SK-N-MC (cell line): ENCODE results near the gene SPATA18.
"Not testable (repeated sequence)": the region's sequence is repeated elsewhere in the genome, so short reads cannot be mapped to it uniquely, and the experiment has no call there.

ENCODE experiments used
- DNase-seq: peaks from one replicate; pipeline ENCODE4 v3.0.0-alpha.2; 2011; ENCODE audit warnings: low read depth, low spot score
- H3K27ac ChIP-seq: fragments of 200-600 bp; sonication (generic); 2 replicates; pipeline ENCODE4 v1.5.1; 2016; ENCODE audit warnings: mixed run types
- H3K36me3 ChIP-seq: fragments of 200-600 bp; sonication (generic); 2 replicates; pipeline ENCODE4 v1.6.1; 2017; ENCODE audit warnings: antibody characterized with exemption, low read length, mixed read lengths; ENCODE audit not compliant: insufficient read depth
- H3K4me3 ChIP-seq: fragments of 200-600 bp; sonication (generic); 2 replicates; pipeline ENCODE4 v1.5.1; 2016
- H3K9ac ChIP-seq: fragments of 200-600 bp; sonication (generic); 2 replicates; pipeline ENCODE4 v1.8.0; 2017; ENCODE audit warnings: mixed run types, mixed read lengths; ENCODE audit not compliant: insufficient read length
- H3K9me3 ChIP-seq: fragments of 200-600 bp; sonication (generic); 2 replicates; pipeline ENCODE4 v1.6.1; 2017; ENCODE audit warnings: low read depth, mild to moderate bottlenecking, antibody characterized with exemption, low read length, moderate library complexity, mixed read lengths
- EZH2 ChIP-seq: fragments of 200-600 bp; sonication (generic); IDR thresholded peaks from one replicate; pipeline ENCODE4 v1.6.1; 2017; ENCODE audit warnings: antibody characterized with exemption
- FOXP2 ChIP-seq: optimal IDR thresholded peaks from 2 replicates; pipeline ENCODE3; 2011; ENCODE audit warnings: mild to moderate bottlenecking, moderate library complexity; ENCODE audit not compliant: insufficient read depth; ENCODE audit errors: extremely low read length, control extremely low read depth
- POLR2AphosphoS5 ChIP-seq: IDR thresholded peaks from 2 replicates; pipeline ENCODE4 v1.6.1; 2012; ENCODE audit warnings: mild to moderate bottlenecking, low read depth, low read length, borderline replicate concordance

Gene SPATA18

DNA sequence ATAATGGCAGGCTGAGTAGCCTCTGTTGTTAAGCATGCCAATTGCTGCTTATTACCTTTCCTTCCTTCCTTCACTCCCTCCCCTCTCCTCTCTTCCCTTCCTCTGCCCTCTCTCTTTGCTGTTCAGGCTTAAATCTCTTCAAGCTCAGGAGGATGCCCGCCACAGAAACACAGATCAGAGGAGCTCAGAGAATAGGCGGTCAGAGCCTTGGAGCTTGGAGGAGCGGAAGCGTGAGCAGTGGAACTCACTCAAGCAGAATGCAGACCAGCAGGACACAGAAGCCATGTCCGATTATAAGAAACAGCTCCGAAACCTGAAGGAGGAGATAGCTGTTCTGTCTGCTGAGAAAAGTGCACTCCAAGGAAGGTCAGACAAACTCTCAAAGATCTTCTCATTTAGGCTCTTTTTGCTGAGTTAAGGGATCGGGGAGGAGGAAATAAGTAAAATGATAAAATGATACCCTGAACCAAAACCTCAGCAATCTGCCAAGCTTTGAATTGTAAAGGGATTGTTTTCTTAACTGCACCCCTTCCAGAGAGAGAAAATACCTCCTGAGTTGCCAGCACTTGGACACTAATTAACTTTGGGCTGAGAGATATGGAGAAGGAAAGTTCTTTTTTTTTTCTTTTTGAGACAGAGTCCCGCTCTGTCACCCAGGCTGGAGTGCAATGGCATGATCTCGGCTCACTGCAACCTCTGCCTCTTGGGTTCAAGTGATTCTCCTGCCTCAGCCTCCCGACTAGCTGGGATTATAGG, 20.9 kb downstream of the SPATA18 start:
- Histone ChIP-seq H3K9me3 (no peaks in the 10 kb centered on the region), H3K27ac (no peak overlapping the region), H3K36me3 (no peaks in the 10 kb centered on the region), H3K9ac (no peak overlapping the region), H3K4me3 (no peak overlapping the region)
- DNase-seq = no peak
- no peak for TF ChIP-seq POLR2AphosphoS5
- TF ChIP-seq FOXP2 = no peak
- no peak for TF ChIP-seq EZH2

DNA sequence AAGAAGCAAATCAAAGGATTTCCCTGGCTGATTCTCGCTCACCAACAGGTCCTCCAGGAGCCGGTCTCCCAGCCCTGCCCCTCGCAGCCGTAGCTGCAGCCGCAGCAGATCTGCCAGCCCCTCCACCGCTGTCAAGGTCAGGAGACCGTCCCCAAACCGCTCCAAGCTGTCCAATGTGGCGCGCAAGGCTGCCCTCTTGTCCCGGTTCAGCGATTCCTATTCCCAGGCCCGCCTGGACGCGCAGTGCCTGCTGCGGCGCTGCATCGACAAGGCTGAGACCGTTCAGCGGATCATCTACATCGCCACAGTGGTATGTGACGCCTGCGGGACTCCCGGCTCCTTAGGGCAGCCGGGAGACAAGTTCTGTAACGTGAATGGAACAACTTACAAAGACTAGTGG, 25.6 kb downstream of the SPATA18 start:
- Histone ChIP-seq H3K4me3 (no peak overlapping the region), H3K9ac (no peak overlapping the region), H3K36me3 (no peaks in the 10 kb centered on the region), H3K9me3 (no peaks in the 10 kb centered on the region), H3K27ac (no peak overlapping the region)
- TF ChIP-seq POLR2AphosphoS5 = no peak
- no peak for TF ChIP-seq FOXP2
- TF ChIP-seq EZH2 = no peak
- no peak for DNase-seq

DNA sequence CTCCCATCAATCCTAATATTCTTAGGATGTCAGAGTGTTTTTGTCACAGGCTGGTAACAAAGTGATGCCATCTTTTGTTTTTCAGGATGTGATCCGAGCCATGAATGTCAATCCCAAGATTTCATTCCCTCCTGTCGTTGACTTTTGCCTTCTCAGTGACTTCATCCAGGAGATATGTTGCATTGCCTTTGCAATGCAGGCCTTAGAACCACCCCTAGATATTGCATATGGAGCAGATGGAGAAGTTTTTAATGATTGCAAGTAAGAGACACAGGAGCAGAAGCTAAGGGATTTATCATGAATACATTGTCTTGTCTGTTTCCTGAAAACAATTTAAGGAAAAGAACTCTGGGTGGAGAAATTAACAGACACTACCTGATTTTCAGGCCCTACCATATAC, 28.6 kb downstream of the SPATA18 start:
- H3K27ac ChIP-seq = no peak overlapping the region
- no peak for DNase-seq
- H3K36me3 ChIP-seq = no peaks in the 10 kb centered on the region
- H3K4me3 ChIP-seq = no peak overlapping the region
- H3K9me3 ChIP-seq = no peaks in the 10 kb centered on the region
- TF ChIP-seq FOXP2 = no peak
- TF ChIP-seq POLR2AphosphoS5 = no peak
- TF ChIP-seq EZH2 = no peak
- no peak overlapping the region for H3K9ac ChIP-seq

DNA sequence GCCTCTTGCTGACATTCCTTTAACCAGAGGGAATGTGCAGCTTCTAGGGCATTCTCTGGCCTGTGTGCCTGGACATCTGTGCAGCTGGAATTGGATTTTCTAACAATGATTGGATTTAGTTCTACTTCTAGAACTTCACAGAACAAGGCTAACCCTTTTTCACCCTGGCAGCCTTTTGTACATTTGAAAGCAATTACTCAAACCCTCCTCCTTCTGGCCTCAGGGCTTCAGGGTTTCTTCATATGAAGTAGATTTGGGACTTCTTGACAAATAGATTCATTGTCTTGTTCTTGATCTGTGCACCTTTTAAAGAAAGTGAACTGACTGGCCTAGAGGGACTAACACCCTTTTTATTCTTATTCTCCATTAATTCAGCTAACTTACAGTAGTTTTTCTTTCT, 30.1 kb downstream of the SPATA18 start:
- DNase-seq = no peak
- no peak for TF ChIP-seq FOXP2
- TF ChIP-seq EZH2 = no peak
- TF ChIP-seq POLR2AphosphoS5 = no peak
- no peaks in the 10 kb centered on the region for H3K36me3 ChIP-seq
- no peak overlapping the region for H3K4me3 ChIP-seq
- no peaks in the 10 kb centered on the region for H3K9me3 ChIP-seq
- no peak overlapping the region for H3K27ac ChIP-seq
- H3K9ac ChIP-seq = no peak overlapping the region

DNA sequence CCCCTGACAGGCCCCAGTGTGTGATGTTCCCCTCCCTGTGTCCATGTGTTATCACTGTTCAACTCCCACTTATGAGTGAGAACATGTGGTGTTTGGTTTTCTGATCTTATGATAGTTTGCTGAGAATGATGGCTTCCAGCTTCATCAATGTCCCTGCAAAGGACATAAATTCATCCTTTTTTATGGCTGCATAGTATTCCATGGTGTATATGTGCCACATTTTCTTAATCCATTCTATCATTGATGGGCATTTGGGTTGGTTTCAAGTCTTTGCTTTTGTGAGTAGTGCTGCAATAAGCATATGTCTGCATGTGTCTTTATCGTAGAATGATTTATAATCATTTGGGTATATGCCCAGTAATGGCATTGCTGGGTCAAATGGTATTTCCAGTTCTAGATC, 35.3 kb downstream of the SPATA18 start:
- not testable (repeated sequence) for H3K27ac ChIP-seq, H3K4me3 ChIP-seq, H3K9ac ChIP-seq, H3K9me3 ChIP-seq, DNase-seq, H3K36me3 ChIP-seq

DNA sequence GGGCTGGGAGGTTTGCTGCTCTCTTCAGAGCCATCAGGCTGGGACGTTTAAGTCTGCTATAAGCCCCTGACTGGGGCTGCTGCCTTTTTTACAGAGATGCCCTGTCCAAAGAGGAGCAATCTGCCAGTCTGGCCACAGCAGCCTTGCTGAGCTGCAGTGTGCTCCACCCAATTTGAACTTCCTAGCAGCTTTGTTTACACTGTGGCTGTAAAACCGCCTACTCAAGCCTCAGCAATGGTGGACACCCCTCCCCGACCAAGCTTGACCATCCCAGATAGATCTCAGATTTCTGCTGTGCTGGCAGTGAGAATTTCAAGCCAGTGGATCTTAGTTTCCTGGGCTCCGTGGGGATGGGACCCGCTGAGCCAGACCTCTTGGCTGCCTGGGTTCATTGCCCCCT, 40.7 kb downstream of the SPATA18 start:
- Histone ChIP-seq H3K36me3 (no peaks in the 10 kb centered on the region), H3K4me3 (no peak overlapping the region), H3K9ac (no peak overlapping the region), H3K27ac (no peak overlapping the region), H3K9me3 (no peaks in the 10 kb centered on the region)
- no peak for TF ChIP-seq FOXP2
- no peak for TF ChIP-seq POLR2AphosphoS5
- no peak for TF ChIP-seq EZH2
- DNase-seq = no peak

DNA sequence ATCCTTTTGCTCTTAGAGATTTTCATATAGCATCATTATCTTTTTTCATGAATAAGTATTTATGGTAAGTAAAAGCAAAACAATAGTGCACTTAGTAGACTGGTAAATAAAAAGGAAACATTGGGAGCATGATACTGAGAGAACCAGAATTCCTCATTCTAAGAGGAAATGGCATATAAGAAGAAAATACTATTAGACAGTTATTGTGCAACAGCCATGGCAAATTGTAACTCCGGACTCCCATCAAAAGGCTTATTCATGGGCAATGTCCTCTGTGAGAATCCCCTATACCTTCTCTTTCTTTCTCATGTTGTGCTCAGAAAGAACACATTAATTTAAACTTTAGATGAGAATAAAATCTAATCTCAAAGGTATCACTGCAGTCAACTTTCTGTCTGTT, 42.4 kb downstream of the SPATA18 start:
- Histone ChIP-seq H3K9me3 (no peaks in the 10 kb centered on the region), H3K4me3 (no peak overlapping the region), H3K27ac (no peak overlapping the region), H3K36me3 (no peaks in the 10 kb centered on the region), H3K9ac (no peak overlapping the region)
- DNase-seq = no peak
- TF ChIP-seq EZH2 (no peak), POLR2AphosphoS5 (no peak), FOXP2 (no peak)

DNA sequence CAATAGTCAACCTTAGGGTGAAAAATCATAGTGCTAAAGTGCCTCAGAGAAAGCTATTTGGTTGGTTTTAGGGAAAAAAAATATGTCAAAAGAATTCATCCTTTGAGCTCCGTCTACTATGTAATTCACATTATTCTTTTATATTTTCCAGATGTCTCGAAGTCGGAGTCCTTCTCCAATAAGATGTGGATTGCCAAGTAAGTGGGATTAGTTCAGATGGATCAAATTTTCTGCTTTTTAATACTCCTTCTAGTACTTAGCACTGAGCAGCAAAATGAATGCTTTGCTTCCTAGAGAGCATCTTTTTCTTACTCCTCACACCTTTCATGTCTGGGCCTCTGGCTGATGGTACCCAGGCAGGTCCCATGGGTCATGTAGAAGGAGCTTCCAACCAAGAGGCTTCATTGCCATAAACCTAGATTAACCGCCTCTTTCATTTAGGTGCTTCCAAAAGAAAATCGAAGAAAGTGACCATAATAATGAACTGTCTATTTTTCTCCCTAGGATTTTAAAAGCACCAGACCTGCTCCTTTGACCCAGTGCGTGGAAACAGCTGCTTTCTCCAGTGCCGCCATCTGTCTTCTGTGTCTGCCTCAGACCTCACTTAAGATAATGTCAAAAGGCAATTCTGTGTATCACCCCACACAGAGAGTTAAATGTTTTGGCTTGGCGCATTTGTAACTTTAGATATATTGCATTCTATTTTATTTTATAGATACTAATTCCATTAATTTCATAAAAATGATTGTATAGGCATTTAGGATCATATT, 43.5 kb downstream of the SPATA18 start:
- Histone ChIP-seq H3K9ac (no peak overlapping the region), H3K4me3 (no peak overlapping the region), H3K9me3 (no peaks in the 10 kb centered on the region), H3K36me3 (no peaks in the 10 kb centered on the region), H3K27ac (no peak overlapping the region)
- TF ChIP-seq POLR2AphosphoS5 = no peak
- no peak for TF ChIP-seq FOXP2
- no peak for TF ChIP-seq EZH2
- no peak for DNase-seq

DNA sequence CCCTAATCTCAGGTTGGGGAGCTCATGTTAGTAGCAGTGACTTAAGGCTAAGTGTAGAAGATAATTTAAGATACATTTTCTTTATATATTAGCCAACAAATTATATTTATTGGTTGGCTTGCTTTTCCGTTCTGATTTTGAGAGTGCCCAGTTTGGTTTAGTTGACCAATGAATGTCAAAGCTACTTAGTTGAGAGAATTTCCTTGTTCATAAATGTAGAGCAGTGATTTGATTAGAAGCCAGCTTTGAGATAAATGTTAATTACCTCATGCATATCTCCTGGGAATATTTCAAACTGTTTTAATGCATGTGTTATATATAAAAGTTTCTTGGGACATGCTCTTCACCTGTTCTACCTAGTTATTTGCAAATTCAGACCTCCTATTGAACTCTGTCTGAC, 44.3 kb downstream of the SPATA18 start:
- H3K27ac ChIP-seq = no peak overlapping the region
- no peaks in the 10 kb centered on the region for H3K36me3 ChIP-seq
- no peak overlapping the region for H3K9ac ChIP-seq
- TF ChIP-seq EZH2 = no peak
- TF ChIP-seq FOXP2 = no peak
- no peak for TF ChIP-seq POLR2AphosphoS5
- no peaks in the 10 kb centered on the region for H3K9me3 ChIP-seq
- no peak for DNase-seq
- no peak overlapping the region for H3K4me3 ChIP-seq
